Medulla oblongata (tissue), 1 donor: ENCODE measurements around the gene ZNF888.
A peak's percentile ranks its signal among the peaks of the same experiment; 100 is the strongest.
"Not testable (repeated sequence)": the region's sequence is repeated elsewhere in the genome, so short reads cannot be mapped to it uniquely, and the experiment has no call there.

Experiments
- DNase-seq: peaks from one replicate; pipeline ENCODE4 v3.0.0-alpha.2; 2015; ENCODE audit errors: extremely low spot score

The ZNF888 gene

DNA sequence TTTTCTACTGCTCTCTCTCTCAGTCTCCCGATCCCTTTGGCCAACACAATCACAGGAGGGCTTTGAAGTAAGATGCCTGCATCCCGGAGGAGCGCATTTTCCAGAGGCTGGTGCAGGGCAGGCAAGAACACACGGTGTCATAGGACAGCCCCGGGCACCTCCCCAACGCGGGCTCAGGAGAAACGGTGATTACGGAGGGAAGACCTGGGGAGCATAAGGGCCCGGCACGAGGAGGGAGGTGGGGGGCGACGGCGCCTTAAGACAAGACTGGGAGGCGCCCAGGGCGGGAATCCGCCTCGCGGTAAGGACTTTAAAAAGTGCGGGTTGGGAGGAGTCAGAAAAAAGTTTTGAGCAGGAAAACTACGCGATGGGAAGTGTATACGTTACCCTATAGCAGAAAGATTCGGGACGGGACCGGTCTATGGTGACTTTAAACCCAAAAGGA is 18.7 kb upstream of the ZNF888 start:
- DNase-seq: no peak

DNA sequence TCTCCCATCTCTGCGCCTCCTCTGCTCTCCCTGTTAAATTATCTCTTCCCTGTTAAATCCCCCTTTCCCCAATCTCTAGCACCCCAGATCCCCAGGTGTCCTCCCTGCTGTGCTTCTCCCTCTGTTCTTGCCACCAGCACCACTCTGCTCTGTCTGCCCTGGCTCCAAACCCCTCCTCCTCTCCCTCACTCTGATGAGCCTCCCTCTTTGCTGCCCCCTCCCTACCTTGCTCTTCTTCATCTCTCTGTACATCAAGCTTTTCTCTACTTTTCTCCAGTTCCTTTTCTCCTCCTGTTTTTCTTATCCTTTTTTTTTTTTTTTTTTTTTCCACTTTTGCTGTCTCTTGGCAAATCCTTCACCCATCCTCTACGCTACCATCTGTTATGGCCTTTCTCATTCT is 18.3 kb upstream of the ZNF888 start:
- DNase-seq: not testable (repeated sequence)

DNA sequence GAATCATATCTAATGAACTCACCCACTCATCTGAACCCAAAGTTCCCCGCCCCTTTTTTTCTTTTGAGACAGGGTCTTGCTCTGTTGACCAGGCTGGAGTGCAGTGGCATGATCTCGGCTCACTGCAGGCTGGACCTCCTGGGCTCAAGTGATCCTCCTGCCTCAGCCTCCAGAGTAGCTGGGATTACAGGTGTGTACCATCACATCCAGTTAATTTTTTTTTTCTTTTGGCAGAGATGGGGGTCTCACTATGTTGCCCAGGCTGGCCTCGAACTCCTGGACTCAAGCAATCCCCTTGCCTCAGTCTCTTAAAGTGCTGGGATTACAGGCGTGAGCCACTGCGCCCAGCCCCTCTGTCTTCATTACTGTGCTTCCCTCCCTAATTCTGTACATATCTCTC is 17.7 kb upstream of the ZNF888 start:
- not testable (repeated sequence) for DNase-seq

DNA sequence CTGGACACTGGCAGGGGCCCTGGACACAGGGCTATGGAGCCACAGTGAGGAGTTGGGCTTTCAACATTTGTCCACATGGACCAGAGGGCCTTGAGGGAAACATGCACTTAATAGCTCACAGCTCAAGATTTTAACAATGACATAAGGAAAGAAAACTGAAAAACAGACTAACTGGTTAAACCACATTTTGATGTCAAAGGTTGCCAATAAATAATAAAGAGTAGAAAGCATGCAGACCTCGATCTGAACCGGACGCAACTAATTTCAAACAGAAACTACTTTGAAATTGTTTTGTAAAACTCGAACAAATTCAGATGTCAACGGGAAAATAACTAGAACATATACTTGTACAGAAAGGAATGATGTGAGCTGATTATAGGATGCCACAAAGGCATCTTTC is 15.5 kb upstream of the ZNF888 start:
- DNase-seq: no peak

DNA sequence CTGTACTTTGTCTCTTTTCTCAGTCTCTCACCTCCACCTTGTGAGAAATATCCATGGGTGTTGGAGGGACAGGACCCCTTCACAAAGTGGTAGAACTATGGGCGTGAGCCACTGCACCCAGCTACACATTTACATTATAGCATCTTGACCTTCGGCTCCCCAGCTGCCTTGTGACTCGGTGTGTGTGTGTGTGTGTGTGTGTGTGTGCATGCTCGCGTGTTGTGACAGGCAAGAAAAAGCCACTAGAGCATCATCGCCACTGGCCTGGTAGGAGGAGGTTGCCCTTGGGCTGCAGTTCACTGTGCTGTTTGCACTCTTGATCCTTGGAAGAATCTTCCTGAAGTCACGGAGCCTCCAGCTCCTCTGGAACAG is 13.7 kb upstream of the ZNF888 start:
- DNase-seq: no peak

DNA sequence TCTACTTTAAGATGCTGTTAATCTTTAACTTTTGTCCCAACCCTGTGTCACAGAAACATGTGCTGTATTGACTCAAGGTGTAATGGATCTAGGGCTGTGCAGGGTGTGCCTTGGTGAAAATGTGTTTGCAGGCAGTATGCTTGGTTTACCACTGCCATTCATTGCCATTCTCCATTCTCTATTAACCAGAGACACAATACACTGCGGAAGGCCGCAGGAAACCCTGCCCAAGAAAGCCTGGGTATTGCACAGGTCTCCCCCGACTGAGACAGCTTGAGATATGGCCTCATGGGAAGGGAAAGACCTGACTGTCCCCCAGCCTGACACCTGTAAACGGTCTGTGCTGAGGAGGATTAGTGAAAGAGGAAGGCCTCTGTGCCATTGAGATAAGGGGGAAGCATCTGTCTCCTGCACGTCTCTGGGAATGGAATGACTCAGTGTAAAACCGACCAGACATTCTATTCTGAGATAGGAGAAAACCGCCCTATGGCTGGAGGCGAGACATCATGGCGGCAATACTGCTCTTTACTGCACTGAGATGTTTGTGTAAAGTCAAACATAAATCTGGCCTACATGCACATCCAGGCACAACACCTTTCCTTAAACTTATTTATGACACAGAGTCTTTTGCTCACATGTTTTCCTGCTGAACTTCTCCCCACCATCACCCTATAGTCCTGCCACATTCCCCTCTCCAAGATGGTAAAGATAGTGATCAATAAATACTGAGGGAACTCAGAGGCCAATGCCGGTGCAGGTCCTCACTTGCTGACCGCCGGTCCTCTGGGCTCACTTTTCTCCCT is 13.1 kb upstream of the ZNF888 start:
- peak; percentile 38 for DNase-seq

DNA sequence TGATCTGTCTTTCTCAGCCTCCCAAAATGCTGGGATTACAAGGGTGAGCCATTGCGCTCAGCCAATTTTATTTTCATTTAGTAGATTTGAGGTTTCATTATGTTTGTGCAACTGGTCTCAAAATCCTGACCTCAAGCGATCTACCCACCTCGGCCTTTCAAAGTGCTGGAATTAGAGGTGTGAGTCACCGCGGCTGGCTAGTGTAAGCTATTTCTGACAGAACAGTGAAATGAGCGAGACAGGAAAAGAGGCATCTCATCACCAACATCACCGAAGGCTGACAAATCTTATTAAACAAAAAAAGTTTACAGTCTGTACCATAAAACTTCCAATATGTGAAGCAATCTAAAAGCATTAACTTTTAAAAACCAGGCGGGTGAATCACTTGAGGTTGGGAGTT is 12.2 kb upstream of the ZNF888 start:
- no peak for DNase-seq

DNA sequence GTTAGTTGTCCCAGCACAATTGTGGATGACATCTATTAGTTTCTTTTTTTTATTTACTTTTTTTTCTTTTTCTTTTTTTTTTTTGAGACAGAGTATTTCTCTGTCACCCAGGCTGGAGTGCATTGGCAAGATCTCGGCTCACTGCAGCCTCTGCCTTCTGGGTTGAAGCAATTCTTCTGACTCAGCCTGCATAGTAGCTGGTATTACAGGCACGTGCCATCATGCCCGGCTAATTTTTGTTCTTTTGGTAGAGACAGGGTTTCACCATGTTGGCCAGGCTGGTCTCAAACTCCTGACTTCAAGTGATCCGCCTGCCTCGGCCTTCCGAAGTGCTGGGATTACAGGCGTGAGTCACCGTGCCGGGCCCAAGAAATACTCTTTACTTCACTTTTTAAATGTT is 1.4 kb upstream of the ZNF888 start:
- DNase-seq: not testable (repeated sequence)

DNA sequence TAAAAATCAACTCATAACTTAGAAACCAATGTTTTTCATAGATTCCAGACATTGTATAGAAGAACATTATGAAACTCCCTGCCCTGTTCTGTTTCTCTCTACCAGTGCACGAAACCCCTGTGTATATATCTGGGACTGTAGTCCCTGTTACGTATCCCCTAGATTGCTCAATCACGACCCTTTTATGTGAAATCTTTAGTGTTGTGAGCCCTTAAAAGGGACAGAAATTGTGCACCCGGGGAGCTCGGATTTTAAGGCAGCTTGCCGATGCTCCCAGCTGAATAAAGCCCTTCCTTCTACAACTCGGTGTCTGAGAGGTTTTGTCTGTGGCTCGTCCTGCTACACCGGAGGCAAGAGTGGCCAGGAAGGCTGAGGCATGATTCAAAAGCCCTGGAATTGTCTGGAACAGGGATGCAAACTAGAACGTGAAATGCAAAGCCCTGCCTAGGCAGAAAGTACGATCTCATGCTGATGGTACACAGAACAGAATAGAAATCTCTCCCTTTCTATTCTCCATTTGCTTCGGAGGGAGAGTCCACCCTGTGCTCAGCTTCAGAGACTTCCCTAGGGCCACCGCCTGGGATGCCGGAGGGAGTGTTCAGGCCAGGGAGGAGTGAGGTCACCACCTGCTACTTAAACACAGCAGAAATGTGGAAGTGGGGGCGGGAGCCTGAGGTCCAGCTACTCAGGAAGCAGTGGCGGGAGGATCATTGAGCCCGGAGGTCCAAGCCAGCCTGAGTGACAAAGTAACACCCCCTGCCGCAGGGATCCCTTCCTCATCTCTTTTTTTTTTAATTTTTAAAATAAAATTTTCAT is 758 bp upstream of the ZNF888 start:
- peak; percentile 51 for DNase-seq

DNA sequence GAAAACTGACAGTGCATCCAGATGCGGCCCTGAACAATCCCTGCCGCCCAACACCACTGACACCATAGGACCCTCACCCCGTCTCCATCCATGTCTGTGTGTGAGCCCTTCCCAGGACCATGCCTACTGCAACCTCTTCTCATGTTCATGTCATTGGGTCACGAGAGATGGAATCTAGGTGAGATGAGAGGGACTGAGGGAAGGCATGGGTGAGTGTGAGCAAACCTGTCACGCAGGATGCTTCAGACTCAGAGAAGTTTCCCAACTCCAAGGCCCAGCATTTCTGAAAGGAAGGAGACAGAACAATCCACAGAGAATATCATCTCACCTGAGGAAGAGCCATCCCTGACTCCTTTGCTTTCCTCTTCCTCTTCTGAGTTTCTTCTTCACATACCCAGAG is 5.7 kb downstream of the ZNF888 start:
- no peak for DNase-seq

DNA sequence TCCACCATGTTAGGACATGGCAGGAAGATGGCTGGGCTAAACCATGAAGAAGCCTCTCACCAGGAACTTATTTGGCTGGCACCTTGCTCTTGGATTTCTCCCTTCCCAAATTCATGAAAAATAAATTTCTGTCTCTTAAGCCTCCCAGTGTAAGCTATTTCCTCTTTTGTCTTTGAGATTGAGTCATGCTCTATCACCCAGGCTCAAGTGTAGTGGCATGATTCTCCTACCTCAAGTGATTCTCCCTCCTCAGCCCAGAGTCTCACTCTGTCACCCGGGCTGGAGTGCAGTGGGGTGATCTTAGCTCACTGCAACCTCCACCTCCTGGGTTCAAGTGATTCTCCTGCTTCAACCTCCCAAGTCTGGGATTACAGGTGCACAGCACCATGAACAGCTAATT is 12.6 kb downstream of the ZNF888 start:
- no peak for DNase-seq

DNA sequence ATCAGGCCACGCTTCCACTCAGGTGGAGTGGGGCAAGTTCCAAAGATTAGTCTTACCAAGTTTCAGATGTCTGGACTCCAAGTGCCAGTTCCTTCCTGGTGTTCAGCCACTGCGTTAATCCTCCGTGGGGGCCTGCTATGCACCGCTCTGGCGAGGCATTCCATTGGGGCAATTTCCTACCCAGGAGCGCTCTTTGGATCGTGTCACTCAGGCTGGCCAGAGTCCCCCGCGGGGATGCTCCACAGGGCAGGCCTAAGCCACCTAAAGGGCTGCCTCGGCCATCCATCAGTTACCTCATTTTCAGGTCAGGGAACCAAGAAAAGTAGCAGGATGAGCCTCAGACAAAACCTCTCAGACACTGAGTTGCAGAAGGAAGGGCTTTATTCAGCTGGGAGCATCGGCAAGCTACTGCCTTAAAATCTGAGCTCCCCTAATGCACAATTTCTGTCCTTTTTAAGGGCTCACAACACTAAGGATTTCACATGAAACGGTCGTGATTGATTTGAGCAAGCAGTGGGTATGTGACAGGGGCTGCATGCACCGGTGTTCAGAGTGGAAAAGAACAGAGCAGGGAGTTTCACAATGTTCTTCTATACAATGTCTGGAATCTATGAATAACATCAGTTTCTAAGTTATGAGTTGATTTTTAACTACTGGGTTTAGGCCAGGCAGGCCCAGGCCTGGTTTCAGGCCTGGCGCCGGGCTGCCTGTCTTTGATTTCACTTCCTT is 19.0 kb downstream of the ZNF888 start:
- DNase-seq: not testable (repeated sequence)

DNA sequence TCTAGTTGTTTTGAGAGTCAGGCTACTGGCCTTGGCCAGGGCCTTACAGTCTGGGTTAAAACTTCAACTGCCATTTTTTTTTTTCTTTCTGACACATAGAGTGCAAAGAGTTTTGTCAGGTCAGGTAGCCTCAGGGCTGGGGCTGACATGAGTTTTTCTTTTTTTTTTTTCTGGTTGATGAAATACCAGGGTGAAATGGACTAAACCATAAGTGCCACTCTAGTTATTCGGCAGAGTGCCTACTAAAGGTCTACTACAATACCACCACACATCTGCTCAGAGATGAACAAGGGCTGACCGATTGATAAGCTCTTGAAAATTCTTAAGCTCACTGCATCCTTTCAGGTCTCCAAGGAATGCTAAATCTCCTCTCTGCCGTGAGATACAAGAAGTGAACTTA is 21.4 kb downstream of the ZNF888 start:
- DNase-seq: no peak

DNA sequence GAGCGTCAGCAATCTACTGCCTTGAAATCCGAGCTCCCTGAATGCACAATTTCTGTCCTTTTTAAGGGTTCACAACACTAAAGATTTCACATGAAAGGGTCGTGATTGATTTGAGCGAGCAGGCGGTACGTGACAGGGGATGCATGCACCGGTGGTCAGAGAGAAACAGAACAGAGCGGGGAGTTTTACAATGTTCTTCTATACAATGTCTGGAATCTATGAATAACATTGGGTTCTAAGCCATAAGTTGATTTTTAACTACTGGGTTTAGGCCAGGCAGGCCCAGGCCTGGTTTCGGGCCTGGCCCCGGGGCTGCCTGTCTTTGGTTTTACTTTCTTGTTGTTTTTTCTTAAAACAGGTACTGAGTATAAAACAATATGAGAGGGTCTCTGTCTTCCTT is 24.6 kb downstream of the ZNF888 start:
- not testable (repeated sequence) for DNase-seq

DNA sequence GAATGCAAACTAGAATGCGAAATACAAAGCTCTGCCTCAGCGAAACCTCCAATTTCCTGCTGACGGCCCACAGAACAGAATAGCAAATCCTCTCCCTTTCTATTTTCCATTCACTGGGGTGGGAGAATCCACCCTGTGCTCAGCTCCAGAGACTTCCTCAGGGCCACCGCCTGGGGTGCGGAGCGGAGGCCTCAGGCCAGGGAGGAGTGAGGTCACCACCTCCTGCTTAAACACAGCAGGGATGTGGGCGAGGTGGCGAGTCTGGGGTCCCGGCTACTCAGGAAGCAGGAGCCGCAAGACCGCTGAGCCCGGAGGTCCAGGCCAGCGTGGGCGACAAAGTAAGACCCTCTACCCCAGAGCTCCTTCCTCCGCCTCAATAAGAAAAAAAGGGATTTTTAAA is 25.1 kb downstream of the ZNF888 start:
- no peak for DNase-seq

DNA sequence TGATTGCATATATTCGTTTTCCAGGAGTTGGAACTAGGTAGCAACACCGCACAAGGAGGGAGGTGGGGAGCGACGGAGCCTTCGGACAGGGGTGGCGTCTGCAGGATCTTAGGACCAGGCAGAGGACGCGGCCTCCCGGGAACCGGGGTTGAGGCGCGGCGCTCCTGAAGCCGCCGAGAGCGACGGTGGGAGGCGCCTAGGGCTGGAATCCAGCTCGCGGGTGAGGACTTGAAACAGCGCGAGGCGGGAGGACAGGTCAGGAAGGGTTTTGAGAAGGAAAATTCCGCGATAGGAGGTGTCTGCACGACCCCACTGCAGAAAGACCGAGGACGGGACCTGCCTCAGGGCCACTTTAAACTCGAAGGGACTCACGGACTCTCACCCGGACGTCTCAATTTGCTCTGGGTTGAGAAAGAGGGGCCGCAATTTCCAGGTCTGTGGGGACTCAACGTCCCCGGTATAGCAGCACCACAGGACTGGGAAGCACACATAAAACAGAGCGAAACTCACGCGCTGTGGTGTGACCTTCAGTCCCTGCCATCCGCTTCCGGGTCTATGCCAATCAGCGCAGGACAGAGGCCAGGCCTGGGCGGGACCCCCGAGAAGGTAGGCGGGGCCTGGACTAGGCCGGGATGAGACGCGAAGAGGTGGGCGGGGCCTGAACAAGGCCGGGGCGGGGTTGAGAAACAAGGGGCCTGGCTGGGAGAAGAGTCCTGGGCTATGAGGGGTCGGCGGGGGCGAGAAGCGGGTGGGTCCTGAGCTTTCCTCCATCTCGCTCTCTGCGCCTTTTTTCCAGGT is 25.9 kb downstream of the ZNF888 start, which contains the start of gene ZNF320:
Gene ZNF320 (minus strand): TSS at position 498 of the 798 bp plus-strand sequence. CDS start 7,380 bp downstream, outside the sequence.
- peak; percentile 98 for DNase-seq

DNA sequence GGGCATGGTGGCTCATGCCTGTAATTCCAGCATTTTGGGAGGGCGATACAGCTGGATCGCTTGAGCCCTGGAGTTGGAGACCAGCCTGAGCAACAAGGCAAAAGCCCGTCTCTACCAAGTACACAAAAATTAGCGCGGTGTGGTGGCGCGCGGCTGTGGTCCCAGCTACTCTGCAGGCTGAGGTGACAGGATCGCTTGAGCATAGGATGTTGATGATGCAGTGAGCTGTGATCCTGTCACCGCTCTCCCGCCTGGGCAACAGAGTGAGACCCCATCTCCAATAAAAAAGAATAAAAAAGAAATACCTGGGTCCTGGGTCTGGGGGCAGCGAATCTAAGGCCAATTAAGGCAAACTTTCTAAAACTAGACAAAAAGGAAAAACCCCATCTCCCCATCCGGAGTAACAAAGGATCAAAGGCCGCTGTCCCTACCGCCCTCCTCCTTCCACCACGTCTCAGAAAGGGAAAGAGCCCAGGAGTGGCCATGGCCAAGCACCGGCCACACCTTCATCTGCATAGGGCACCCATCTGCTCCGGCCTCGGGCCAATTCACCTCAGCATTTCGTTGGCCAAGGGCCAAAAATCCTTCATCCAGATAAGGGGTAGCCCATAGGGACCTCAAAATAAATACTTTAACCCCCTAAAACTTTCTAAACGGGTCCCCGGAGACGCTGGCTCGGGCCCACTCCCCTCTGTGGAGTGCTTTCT is 26.6 kb downstream of the ZNF888 start:
- peak; percentile 9 for DNase-seq

DNA sequence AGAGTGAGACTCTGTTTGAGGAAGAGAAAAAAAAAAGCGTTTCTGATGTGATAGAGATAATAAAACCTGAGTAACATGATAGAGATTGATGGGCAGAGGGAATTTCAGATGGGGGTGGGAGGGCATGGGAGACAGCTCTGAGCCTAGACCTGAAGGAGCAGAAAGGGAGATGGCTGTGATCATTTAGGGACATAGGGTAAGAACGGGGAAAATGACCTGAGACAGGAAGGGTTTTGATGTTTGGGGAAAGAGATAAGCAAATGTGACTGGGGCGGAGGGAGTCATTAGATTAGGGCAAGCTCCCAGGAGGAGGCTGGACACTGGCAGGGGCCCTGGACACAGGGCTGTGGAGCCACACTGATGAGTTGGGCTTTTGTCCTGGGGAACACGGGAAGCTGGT is 31.9 kb downstream of the ZNF888 start:
- no peak for DNase-seq

DNA sequence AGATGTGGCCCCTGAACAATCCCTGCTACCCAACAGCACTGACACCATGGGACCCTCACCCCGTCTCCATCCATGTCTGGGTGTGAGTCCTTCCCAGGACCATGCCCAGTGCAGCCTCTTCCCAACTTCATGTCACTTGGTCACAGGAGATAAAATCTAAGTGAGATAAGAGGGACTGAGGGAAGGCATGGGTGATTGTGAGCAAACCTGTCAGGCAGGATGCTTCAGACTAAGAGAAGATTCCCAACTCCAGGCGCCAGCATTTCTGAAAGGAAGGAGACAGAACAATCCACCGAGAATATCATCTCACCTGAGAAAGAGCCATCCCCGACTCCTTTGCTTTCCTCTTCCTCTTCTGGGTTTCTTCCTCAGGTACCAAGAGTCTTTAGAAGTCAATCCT is 33.3 kb downstream of the ZNF888 start:
- DNase-seq: no peak

DNA sequence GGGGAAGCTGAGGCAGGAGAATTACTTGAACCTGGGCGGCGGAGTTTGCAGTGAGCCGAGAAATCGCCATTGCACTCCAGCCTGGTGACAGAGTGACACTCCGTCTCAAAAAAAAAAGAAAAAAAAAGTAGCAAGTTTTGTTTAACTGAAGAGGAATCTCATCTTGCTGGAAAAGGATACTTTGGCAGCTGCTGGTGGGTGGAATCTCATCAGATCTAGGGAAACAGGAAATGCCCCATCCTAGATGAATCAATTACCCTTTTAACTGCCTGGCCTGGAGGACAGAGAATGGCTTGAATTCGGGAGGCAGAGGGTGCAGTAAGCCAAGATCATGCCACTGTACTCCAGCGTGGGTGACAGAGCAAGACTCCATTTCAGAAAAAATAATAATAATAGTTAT is 34.2 kb downstream of the ZNF888 start:
- DNase-seq: no peak

DNA sequence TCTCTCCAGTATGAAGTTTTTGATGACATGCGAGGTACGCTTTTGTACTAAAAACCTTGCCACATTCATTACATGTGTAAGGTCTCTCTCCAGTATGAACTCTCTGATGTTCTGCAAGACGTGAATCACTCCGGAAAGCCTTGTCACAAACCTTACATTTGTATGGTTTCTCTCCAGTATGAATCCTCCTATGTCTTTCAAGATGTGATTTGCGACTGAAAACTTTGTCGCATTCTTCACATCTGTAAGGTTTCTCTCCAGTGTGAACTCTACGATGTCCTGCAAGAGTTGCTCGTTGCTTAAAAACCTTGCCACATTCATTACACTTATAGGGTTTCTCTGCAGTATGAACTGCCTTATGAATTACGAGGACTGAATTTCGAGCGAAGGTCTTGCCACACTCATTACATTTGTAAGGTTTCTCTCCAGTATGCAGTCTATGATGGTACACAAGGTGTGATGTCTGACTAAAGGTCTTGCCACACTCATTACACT is 42.3 kb downstream of the ZNF888 start:
- DNase-seq: no peak
